K562 (cell line): ENCODE measurements around the gene PDE6H. TPM values are rescaled to one million over a fixed set of nuclear protein-coding genes. Genes with fewer than 3 reads are reported as not detected.

Source experiments
- ATAC-seq: fragments of 200-7000 bp; cut with Tn5 transposase; 3 replicates; pipeline ENCODE4 v1.9.1; 2020; ENCODE audit warnings: moderate library complexity
- BruUV-seq: library from RNA; stranded (reverse); fragments of 400-500 nt; replicated peaks from 2 replicates; lab custom pipeline; 2021; lab: Mats Ljungman, UMichigan
- CTCF ChIA-PET: fragments of 300-600 bp; formaldehyde crosslinking; extraction: SDS; loops from one replicate; lab custom pipeline; 2021; ENCODE audit warnings: low intra/inter-chr PET ratio; lab: Yijun Ruan, JAX
- POLR2A ChIA-PET: fragments of 300-600, 350-650 bp; sonication (Branson Sonifier 250); formaldehyde crosslinking; extraction: SDS; loops from one replicate; lab custom pipeline; 2021; ENCODE audit warnings: antibody characterized with exemption, inconsistent platforms; lab: Yijun Ruan, JAX
- DNase-seq, 4 experiments: peaks; one replicate each; pipeline versions ENCODE4 v3.0.0 to v3.0.0-alpha.2; 2011 to 2018; ENCODE audit warnings: low spot score in 3 of 4, mixed read lengths in 3 of 4; ENCODE audit errors: extremely low read depth in 1 of 4
- FAIRE-seq: peaks from 2 replicates; lab custom pipeline; 2011; peaks lifted over from hg19 to GRCh38; lab: Jason Lieb, UNC
- H2AFZ ChIP-seq: 2 replicates; pipeline ENCODE4 v1.6.0; 2011; ENCODE audit warnings: low read depth, low read length, control low read depth, inconsistent platforms
- H3K27ac ChIP-seq: fragments of 200-600 bp; 3 replicates; pipeline ENCODE4 v1.8.0; 2011; ENCODE audit warnings: low read depth, mild to moderate bottlenecking, control low read depth, inconsistent platforms, low read length, moderate library complexity, mixed read lengths; ENCODE audit errors: extremely low read depth
- H3K27me3 ChIP-seq, 2 experiments: fragments of 300-600 bp in 1 of 2; 2 replicates in 1 of 2; 3 replicates in 1 of 2; pipeline versions ENCODE4 v1.6.0 to v1.8.0; 2011; ENCODE audit warnings: inconsistent platforms in 2 of 2, low read length in 2 of 2, mild to moderate bottlenecking in 1 of 2, mixed read lengths in 1 of 2, moderate library complexity in 1 of 2; ENCODE audit not compliant: control insufficient read depth in 2 of 2, insufficient read depth in 2 of 2
- H3K36me3 ChIP-seq: fragments of 300-600 bp; 3 replicates; pipeline ENCODE4 v1.8.0; 2011; ENCODE audit warnings: mild to moderate bottlenecking, low read length, inconsistent platforms; ENCODE audit not compliant: control insufficient read depth, insufficient read depth
- H3K4me1 ChIP-seq, 2 experiments: fragments of 200-600 bp in 1 of 2; replicated peaks in 1 of 2; 2 replicates in 1 of 2; 3 replicates in 1 of 2; pipeline versions ENCODE4 v1.5.1 to v1.8.0; 2011; ENCODE audit warnings: inconsistent platforms in 2 of 2, low read length in 2 of 2, mild to moderate bottlenecking in 1 of 2, mixed read lengths in 1 of 2, moderate library complexity in 1 of 2; ENCODE audit not compliant: control insufficient read depth in 2 of 2, insufficient read depth in 2 of 2
- H3K4me2 ChIP-seq: 2 replicates; pipeline ENCODE4 v1.6.1; 2011; ENCODE audit warnings: low read length, control low read depth, inconsistent platforms, mixed read lengths; ENCODE audit not compliant: insufficient read depth
- H3K4me3 ChIP-seq: fragments of 200-600 bp; sonication (generic), shearing (Covaris generic); 2 replicates; pipeline ENCODE4 v1.5.1; 2016; ENCODE audit warnings: control low read depth, inconsistent platforms
- H3K79me2 ChIP-seq: fragments of 200-600 bp; 3 replicates; pipeline ENCODE4 v1.8.0; 2011; ENCODE audit warnings: low read length, inconsistent platforms; ENCODE audit not compliant: control insufficient read depth, insufficient read depth
- H3K9ac ChIP-seq, 2 experiments: 2 replicates each; pipeline versions ENCODE4 v1.6.0 to v1.6.1; 2011; ENCODE audit warnings: low read depth in 2 of 2, low read length in 2 of 2, control low read depth in 1 of 2, inconsistent platforms in 1 of 2, mild to moderate bottlenecking in 1 of 2, mixed read lengths in 1 of 2; ENCODE audit not compliant: insufficient read depth in 1 of 2
- H3K9me1 ChIP-seq: one replicate; pipeline ENCODE4 v1.6.0; 2011; ENCODE audit warnings: inconsistent platforms, mild to moderate bottlenecking, low read length, moderate library complexity; ENCODE audit not compliant: control insufficient read depth, insufficient read depth
- H3K9me3 ChIP-seq: replicated peaks from 2 replicates; pipeline ENCODE4 v1.5.1; 2011; ENCODE audit warnings: low read depth, low read length, inconsistent platforms; ENCODE audit not compliant: control insufficient read depth, insufficient read depth
- H4K20me1 ChIP-seq: replicated peaks from 2 replicates; pipeline ENCODE4 v1.6.1; 2011; ENCODE audit warnings: low read length, inconsistent platforms, mixed read lengths; ENCODE audit not compliant: control insufficient read depth, insufficient read depth
- NFYB ChIP-seq: IDR thresholded peaks from 2 replicates; pipeline ENCODE4 v1.6.1; 2011; ENCODE audit warnings: mild to moderate bottlenecking, moderate library complexity; ENCODE audit not compliant: insufficient read length; ENCODE audit errors: extremely low read depth
- PATZ1 ChIP-seq: fragments of 250-450 bp; sonication (Bioruptor Pico); IDR thresholded peaks from 2 replicates; pipeline ENCODE4 v1.5.0; 2020; ENCODE audit warnings: mild to moderate bottlenecking, borderline replicate concordance
- PML ChIP-seq: IDR thresholded peaks from 2 replicates; pipeline ENCODE4 v1.6.1; 2012; ENCODE audit warnings: low read length, inconsistent platforms
- POLR2A ChIP-seq: fragments of 450-650 bp; conservative IDR thresholded peaks from 2 replicates; pipeline ENCODE4 v1.6.1; 2016
- TARDBP ChIP-seq: fragments of 450-650 bp; IDR thresholded peaks from 2 replicates; pipeline ENCODE4 v1.6.1; 2016
- VEZF1 ChIP-seq: fragments of 200-800 bp; sonication (Bioruptor generic); IDR thresholded peaks from 2 replicates; pipeline ENCODE4 v1.6.1; 2017; ENCODE audit warnings: missing genetic modification characterization, missing compliant biosample characterization
- ZBTB17 ChIP-seq: fragments of 450-650 bp; formaldehyde crosslinking; IDR thresholded peaks from 2 replicates; pipeline ENCODE4 v1.4.0; 2020; ENCODE audit warnings: mild to moderate bottlenecking
- ZBTB8A ChIP-seq: fragments of 450-650 bp; IDR thresholded peaks from 2 replicates; pipeline ENCODE4 v1.6.1; 2018; ENCODE audit warnings: mild to moderate bottlenecking, moderate library complexity; ENCODE audit not compliant: partially characterized antibody
- ZNF707 ChIP-seq: fragments of 250-450 bp; sonication (Bioruptor Pico); conservative IDR thresholded peaks from 2 replicates; pipeline ENCODE4 v1.8.0; 2022; ENCODE audit warnings: inconsistent platforms, mild to moderate bottlenecking, moderate library complexity
- WGBS: fragments of 100-300 bp; shearing (Covaris generic); methylation state at CpG from one replicate; pipeline ENCODE4 v1.1.6; 2016; ENCODE audit warnings: low coverage, mixed read lengths; ENCODE audit not compliant: insufficient coverage; ENCODE audit errors: missing lambda C conversion rate; 5-methylcytosine and 5-hydroxymethylcytosine counted together
- in situ Hi-C: fragments of 300-500 bp; cut with MboI; formaldehyde crosslinking; loops from 4 replicates; pipeline ENCODE4 v1.15.0; 2018; ENCODE audit warnings: inconsistent platforms, mixed read lengths
- intact Hi-C: fragments of 100-400 bp; cut with micrococcal nuclease; formaldehyde crosslinking; loops from 2 replicates; pipeline ENCODE4 v1.14.2; 2022
- polyA plus RNA-seq, 8 experiments: library from polyadenylated mRNA; depleted of rRNA in 4 of 8; stranded (reverse) in 5 of 8; unstranded in 3 of 8; fragments of >200 nt; fragmentation: Nextera tagmentation in 2 of 8; fragmentation: Illumina TruSeq in 1 of 8; extraction: Ambion mirVana in 2 of 8; extraction: Trizol in 1 of 8; gene quantifications; 2 replicates each; pipeline versions ENCODE4 v1.2.1 to v1.2.3, GENCODE V29; 2011 to 2014; ENCODE audit warnings: inconsistent platforms in 1 of 8, missing spikeins in 1 of 8
- total RNA-seq, 7 experiments: library from RNA; depleted of rRNA in 6 of 7; stranded (reverse); fragments of >200 nt in 6 of 7; fragmentation: Illumina TruSeq in 2 of 7; extraction: Trizol in 2 of 7; gene quantifications; 2 replicates each; pipeline versions ENCODE4 v1.2.1 to v1.2.3, GENCODE V29; 2011 to 2021; ENCODE audit warnings: low replicate concordance in 1 of 7

PDE6H gene
- total and polyA plus RNA-seq, 9 of the 15 experiments (the other 6 are each of a cell fraction or from before 2014, with no cell fraction given), result 0.15 TPM; not detected in 8

- Histone ChIP-seq H2AFZ (no peak overlapping the region), H4K20me1 (no peaks in the 10 kb centered on the region), H3K27me3 (no peaks in the 10 kb centered on the region), H3K4me3 (no peak overlapping the region), H3K9me3 (no peaks in the 10 kb centered on the region), H3K4me2 (no peak overlapping the region), H3K9ac (no peak overlapping the region), H3K36me3 (no peaks in the 10 kb centered on the region), H3K79me2 (no peaks in the 10 kb centered on the region), H3K4me1 (peaks cover 3% of the 10 kb centered on the region in 2 experiments; a peak in 3 of 5 replicates), H3K27ac (no peak overlapping the region), H3K9me1 (no peaks in the 10 kb centered on the region)
- intact Hi-C loops, result loop anchor here (5.0 to 10.0 kb wide), 3 partner anchors 56 to 268 kb away; partner anchors contain the start of genes ERP27 and SMCO3
- in situ Hi-C loops, result loop anchor here (10.0 kb wide), 1 partner anchor 148 kb away; the partner anchor contains the start of gene ART4
- DNase-seq (no peak), FAIRE-seq (no peak), ATAC-seq (no peak)
- no TSS peak for BruUV-seq
- CTCF ChIA-PET, result no interaction called here
- TF ChIP-seq PML, result no peak
- TF ChIP-seq POLR2A, result no peak
- TF ChIP-seq NFYB, result no peak
- POLR2A ChIA-PET, result no interaction called here
- 0% methylated on average over 5 of the region's 5 CpGs for WGBS
Measured at GRCh38 chr12:14993117-14993516, 20.3 kb downstream of the PDE6H start.

- FAIRE-seq (no peak), DNase-seq (no peak), ATAC-seq (no peak)
- no peaks in the 10 kb centered on the region for H3K27me3 ChIP-seq
- H3K79me2 ChIP-seq, result no peaks in the 10 kb centered on the region
- intact Hi-C loops, result loop anchor here (5.0 to 10.0 kb wide), 3 partner anchors 56 to 269 kb away; partner anchors contain the start of genes ERP27 and SMCO3
- WGBS, result 3% methylated on average over 4 of the region's 4 CpGs
- no peaks in the 10 kb centered on the region for H4K20me1 ChIP-seq
- no peak overlapping the region for H3K9ac ChIP-seq
- ChIA-PET POLR2A (no interaction called here), CTCF (no interaction called here)
- H3K4me2 ChIP-seq, result no peak overlapping the region
- no peak overlapping the region for H3K27ac ChIP-seq
- no TSS peak for BruUV-seq
- H2AFZ ChIP-seq, result no peak overlapping the region
- peaks cover 3% of the 10 kb centered on the region in 2 experiments; a peak in 3 of 5 replicates for H3K4me1 ChIP-seq
- H3K4me3 ChIP-seq, result no peak overlapping the region
- H3K9me3 ChIP-seq, result no peaks in the 10 kb centered on the region
- no peaks in the 10 kb centered on the region for H3K36me3 ChIP-seq
- in situ Hi-C loops, result loop anchor here (10.0 kb wide), 1 partner anchor 149 kb away; the partner anchor contains the start of gene ART4
- no peaks in the 10 kb centered on the region for H3K9me1 ChIP-seq
- TF ChIP-seq PATZ1 (CRISPR knock-in tag) (no peak), TARDBP (no peak), ZBTB17 (CRISPR knock-in tag) (no peak), ZBTB8A (no peak), VEZF1 (CRISPR knock-in tag) (no peak), ZNF707 (CRISPR knock-in tag) (no peak)
Measured at GRCh38 chr12:14993537-14994266, 20.9 kb downstream of the PDE6H start.
